Right lobe of liver (tissue), 4 donors: Measurements from ENCODE around the gene TRAIP.

Experiments used
- CTCF ChIP-seq, 4 donors: fragments of 200-600 bp in 3 of 4; fragments of 450-650 bp in 1 of 4; IDR thresholded peaks; one replicate each; pipeline versions ENCODE4 v1.5.1 to v1.8.0; 2016 to 2022; ENCODE audit warnings: antibody characterized with exemption in 4 of 4, mild to moderate bottlenecking in 2 of 4
- POLR2A ChIP-seq: fragments of 450-650 bp; IDR thresholded peaks from one replicate; pipeline ENCODE4 v1.6.1; 2017; ENCODE audit warnings: antibody characterized with exemption, mild to moderate bottlenecking
- donor health status: DM: no; HTN: no; CAD: no.
- donor health status: DM: no; HTN: no; CAD: no.
- donor health status: DM: no; HTN: yes; CAD: no.

- no peak for TF ChIP-seq POLR2A
- TF ChIP-seq CTCF (IDR thresholded peaks at IDR 0.05) = no peak
Observed at GRCh38 chr3:49867400-49867799, 11.0 kb upstream of the TRAIP start.
